GM19193 (cell line): ENCODE results near the gene EYA2.

Source experiments
- POLR2A ChIP-seq: IDR thresholded peaks from 4 replicates; pipeline ENCODE4 v1.6.1; 2011; ENCODE audit not compliant: insufficient read depth, insufficient read length; ENCODE audit errors: extremely low read depth

Gene EYA2, protein sequence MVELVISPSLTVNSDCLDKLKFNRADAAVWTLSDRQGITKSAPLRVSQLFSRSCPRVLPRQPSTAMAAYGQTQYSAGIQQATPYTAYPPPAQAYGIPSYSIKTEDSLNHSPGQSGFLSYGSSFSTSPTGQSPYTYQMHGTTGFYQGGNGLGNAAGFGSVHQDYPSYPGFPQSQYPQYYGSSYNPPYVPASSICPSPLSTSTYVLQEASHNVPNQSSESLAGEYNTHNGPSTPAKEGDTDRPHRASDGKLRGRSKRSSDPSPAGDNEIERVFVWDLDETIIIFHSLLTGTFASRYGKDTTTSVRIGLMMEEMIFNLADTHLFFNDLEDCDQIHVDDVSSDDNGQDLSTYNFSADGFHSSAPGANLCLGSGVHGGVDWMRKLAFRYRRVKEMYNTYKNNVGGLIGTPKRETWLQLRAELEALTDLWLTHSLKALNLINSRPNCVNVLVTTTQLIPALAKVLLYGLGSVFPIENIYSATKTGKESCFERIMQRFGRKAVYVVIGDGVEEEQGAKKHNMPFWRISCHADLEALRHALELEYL

DNA sequence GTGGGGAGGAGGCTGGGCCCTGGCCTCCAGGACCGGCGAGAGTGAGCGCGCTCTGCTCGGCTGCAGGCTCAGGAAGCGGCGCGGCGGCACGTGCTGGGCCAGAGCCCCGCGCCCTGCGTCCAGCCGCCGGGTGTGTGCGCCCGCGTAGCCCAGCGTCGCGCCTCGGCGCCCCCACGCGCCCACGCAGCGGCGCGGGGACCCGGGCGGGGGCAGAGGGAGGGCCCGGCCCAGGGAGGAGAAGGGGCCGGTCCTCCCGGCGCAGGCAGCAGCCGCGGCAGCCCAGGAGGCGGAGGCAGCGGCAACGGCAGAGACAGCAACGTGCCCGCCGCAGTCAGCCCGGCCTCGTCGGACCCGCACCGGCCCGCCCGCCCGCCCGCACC is at the start of gene EYA2:
Gene EYA2, plus strand, starts transcription at position 265 of the 380 bp plus-strand sequence. CDS start 95,168 bp downstream, outside the sequence.
- no peak for TF ChIP-seq POLR2A

DNA sequence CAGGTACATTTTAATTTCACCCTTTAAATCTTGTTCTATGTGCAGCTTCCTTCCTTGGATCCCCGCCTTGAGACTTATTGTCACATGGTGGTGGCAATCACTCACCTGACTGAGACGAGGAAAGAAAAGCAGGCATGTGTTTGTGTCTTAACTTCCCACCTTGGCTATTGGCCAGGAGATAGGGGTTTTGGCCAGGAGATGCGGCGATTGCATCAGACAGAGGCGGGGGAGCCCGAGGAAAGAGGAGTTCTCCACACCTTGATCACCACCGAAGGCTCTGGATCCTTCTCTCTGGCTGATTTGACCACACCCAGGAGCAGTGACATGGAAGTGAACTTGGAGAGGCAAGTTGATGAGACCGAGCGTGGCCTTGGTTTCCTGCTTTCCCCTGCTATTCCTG is 49.7 kb upstream of the EYA2 start:
- TF ChIP-seq POLR2A, result no peak

DNA sequence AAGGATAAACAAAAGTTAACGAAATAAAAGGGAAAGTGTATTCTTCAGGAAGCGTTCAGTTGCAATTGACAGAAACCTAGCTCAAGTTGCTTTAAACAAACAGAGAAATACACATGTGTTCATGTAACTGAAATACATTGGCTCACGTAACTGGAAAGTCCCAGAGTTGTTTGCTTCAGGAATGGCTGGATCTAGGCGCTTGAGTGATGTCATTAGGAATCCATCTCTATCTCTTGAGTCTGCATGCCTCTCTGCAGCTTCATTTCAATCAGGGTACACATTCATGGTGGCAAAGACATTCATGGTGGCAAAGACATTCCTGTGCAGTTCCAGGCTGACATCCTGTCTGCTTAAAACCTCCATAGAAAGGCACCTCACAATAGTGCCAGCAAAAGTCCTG is 45.4 kb upstream of the EYA2 start:
- no peak for TF ChIP-seq POLR2A

DNA sequence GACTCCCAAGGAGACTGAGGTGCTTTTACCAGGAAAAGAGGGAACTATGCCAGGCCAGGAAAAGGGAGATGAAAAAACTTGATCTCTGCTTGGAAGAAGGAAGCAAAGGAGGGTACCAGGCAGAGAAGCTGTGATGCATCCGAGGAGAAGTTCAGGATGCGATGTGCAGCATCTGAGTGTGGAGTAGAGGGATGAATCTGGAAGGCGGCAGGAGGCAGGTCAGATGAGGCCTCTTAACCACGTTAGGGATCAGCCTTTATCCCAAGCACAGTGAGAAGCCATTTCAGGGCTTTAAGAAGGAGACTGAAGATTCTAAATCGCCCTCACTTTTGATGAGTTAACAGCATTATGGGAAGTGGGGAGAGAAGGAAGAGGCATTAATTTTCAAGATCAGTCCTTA is 44.9 kb upstream of the EYA2 start:
- TF ChIP-seq POLR2A, result no peak

DNA sequence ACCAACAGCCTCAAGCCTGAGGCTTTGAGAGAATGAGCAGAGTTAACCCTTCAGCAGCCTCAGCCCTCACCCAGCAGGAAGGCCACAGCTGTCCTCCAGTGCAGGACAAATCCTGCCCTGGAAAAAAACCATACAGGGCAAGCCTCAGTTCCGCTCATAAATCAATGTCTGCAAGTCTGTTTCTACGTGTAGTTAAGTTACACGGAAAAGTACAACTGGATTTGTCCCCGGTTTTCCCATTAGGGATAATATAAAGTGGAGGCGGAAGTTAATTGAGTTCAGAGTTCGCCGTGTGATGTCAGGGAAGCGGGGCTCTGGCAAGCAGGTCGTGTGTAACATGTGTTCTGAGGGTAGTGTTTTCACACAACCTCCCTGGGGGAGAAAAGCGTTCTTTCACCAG is 44.2 kb upstream of the EYA2 start:
- TF ChIP-seq POLR2A, result no peak

DNA sequence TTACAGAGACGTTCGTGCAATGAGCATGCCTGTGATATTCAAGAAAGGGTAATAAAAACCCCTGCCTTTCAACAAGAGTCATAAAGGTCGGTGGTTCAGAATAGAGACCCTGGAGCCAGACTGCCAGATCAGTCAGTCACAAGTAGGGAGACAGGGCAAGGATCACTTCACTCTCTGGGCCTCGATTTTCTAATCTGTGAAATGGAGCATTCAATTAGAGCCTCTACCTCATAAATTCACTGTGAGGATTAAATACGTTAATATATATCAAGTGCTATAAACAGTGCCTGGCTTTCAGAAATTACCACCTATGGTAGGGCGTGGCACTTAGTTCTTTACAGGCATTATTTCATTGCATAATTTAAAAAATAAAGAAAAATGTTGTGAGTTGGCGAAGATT is 43.7 kb upstream of the EYA2 start:
- no peak for TF ChIP-seq POLR2A

DNA sequence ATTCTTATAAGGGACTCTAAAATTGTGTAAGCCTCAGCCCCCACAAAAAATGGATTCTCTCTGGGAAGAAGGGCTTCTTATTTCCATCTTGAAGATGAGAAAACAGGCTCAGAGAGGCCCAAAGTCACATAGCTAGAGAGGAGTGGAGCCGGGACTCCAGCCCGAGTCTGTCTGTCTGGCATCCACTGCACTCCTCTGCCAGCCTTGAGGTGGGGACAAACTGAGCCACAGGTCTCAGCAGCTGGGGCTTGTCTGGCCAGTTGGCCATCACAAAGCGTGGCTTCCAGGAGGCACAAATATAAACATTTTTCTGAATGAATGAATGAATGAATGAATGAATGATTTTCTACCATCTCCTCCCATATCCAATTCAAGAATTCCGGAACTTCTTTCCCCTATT is 42.9 kb upstream of the EYA2 start:
- TF ChIP-seq POLR2A, result no peak

DNA sequence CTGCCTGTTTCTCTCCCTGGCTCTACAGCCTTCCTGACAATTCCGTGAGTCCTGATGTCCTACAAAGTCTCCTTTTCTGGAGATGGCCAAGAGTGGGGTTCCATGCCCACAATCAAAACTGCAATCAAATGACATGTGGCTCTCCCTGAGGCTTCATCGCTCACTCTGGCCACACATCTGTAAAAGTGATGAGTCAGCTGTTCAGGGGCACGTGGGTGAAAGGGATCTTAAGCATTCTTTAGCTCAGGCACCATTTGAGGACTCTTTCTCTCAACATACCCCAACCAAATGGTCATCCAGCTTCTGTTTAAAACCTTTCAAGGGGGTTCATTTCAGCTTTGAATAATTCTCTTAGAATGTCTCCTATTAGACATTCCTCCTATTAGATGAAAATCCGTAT is 42.3 kb upstream of the EYA2 start:
- no peak for TF ChIP-seq POLR2A

DNA sequence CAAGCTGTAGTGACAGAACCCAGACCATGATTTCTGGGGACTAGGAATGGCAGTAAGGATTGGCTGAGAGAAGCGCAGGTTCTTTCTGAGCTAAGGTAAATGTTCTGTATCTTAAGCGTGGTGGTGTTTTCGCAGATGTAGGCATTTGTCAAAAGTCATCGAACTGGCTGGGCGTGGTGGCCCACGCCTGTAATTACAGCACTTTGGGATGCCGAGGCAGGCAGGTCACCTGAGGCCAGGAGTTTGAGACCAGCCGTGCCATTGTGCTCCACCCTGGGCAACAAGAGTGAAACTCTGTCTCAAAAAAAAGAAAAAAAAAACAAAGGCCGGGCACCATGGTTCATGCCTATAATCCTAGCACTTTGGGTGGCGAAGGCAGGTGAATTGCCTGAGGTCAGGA is 40.7 kb upstream of the EYA2 start:
- no peak for TF ChIP-seq POLR2A

DNA sequence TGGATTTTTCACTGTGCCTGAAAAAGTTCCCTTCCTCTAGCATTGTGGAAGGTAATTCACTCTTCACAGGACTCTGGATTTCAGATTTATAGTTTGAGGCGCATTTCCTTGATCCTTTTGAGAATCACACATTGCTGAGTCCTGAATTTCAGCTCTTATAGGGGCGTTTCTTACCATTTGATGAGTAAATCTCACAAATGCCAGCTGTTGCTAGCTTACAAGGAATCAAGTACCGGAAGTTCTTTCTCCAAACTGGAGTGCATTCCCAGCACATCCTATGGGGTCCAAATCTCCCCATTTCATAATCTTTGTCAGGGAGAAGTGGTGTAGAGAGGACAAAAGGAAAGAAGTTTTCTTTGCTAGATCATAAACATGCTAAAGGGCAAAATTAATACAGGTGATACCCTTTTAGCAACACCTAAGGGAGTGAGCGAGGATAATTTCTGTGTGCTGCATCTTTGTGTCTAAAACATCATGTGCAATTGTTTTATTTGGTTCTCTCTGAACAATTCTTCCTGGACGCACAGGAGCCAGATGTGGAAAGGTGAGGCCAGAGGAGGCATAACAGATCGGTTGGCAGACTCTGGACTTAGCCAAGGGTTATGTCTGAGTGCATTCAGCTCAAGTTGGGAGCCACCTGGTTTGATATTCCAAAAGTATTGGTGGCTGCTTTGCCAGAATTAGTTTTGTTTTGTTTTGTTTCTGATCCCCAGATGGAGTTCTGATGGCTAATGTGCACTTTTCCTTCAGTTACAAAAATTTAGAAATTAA is 37.4 kb upstream of the EYA2 start:
- TF ChIP-seq POLR2A, result no peak

DNA sequence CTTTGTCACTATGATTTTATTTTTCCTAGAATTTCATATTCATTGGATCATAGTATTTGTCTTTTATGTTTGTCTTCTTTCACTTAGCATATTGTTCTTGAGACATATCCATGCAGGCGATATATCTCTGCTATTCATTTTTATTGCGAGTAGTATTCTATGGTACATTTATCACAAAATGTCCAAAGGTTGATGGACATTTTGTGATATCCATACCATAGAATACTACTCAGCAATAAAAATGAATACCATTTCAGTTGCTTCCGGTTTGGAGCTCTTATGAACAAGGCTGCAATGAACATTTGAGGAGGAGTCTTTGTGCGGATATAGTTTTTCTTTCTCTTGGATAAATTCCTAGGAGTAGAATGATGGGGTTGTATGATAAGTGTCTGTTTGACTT is 28.8 kb upstream of the EYA2 start:
- no peak for TF ChIP-seq POLR2A

DNA sequence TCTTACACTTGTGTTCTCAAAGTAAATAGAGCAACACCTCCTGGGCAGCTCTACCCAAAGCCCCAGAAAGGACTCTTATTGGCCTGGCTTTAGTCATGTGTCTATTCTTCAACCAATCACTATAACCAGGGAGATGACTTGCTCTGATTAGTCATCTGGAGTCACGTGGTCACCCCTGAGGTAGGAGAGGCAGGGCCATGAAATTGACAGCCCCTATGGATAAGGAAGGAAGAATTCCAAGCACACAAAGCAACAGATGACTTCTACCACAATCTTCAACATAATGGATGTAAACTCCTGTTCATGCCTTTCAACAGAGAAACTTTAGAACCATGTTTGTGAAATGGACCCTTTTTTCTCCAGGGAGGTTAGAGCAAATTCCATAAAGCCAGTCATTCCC is 24.6 kb upstream of the EYA2 start:
- TF ChIP-seq POLR2A, result no peak

DNA sequence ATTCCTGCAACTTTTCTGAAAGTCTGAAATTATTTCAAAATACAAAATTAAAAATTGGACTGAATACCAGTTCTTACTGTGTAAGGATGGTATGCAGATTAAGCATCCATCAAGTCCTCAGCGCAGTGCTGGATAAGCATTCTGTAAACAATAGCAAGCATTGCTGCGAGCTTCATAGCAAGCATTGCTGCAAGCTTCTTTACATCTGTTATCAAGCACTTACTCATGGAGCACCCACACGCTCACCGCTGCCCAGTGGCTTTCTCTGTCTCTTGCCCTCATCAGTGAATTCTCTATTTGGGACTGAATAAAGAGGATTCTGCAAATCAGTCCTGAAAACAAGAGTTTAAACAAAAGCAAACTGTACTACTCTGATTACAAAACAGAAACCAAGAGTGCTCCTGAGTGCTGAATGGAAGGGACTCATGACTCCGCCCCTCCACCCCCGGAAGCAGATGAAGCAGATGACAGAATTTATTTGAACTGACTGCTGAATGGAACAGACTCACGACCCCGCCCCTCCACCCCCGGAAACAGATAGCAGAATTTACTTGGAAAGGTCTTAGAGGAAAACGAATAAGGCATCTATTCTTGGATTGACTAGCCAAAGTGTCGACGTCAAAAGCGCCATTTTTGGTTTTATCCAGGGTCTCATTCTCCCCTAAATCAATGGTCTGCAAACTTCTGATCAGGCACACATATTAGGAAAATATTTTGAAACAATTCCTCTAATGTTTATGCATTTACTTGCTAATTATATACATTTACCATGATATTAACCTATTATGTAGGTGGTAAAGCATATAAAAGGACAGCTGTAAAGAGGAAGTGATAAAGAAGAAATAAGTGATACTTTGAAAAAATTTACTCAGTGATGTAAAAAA is 22.1 kb upstream of the EYA2 start:
- TF ChIP-seq POLR2A, result no peak

DNA sequence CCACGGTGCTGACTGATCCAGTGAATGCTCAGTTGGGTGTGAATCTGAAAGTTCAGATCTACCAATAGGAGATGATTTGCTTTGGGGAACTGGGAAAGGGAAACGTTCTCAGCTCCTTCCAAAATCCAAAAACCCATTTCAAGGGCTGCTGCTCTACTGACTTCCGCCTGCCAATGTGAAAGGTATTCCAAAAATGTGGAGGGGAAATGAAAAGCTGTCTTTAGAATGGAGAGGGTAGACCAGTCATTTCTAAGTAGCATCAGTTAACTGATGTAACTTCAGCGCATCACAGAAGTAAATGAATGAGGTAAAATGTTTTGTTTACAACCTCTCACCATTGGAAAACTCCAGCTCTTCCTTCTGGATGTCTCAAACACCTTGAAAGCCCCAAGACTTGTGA is 19.6 kb upstream of the EYA2 start:
- TF ChIP-seq POLR2A, result no peak

DNA sequence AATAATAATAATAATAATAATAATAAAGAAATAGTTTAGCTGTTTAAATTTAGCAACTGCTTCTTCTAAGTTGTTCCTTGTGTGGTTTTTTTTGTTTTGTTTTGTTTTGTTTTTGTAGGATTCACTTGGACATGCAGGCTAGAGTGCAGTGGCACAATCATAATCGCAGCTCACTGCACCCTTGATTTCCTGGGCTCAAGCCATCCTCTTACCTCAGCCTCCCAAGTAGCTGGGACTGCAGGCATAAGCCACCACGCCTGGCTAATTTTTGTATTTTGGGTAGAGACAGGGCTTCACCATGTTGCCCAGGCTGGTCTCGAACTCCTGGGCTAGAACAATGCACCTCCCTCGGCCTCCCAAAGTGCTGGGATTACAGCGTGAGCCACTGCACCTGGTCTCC is 15.3 kb upstream of the EYA2 start:
- no peak for TF ChIP-seq POLR2A

DNA sequence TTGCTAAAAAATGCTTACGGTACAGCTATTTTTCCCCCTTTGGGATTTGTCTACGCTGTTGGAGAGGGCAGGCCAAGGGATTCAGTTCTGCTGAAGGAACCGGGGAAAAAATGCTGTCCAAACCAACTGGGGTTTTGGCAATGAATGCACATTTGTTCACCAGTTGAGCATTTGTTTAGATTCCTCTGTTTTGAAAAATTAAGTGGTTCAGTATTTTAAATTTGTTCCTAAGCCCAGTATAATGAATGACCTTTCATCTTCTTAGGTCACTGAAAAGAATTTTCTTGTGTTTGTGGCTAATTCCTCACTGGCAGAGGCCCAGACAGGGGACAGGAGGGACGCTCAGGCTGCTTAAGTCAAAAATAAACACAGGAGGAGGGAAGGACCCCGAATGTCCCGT is 10.8 kb upstream of the EYA2 start:
- no peak for TF ChIP-seq POLR2A

DNA sequence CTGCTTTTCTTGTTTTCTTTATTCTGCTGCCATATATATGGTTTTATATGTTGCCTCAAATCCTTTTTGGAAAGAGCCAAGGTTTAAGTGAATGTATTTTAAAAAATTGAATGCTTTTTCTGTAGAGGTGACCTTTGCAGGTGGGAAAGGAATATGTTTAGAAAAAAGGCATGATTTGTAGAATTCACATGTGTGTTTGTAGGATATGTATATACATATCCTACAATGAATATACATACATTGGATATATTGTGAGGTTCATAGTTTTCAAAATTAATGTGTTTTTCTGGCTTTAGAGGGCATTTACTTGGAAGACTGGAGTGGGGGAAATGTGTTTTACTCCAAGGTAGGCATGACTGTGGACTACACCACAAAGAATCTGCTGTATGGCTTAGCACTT is 4.0 kb upstream of the EYA2 start:
- no peak for TF ChIP-seq POLR2A
